Measurements from ENCODE around the gene LIMA1. TPM values are rescaled to one million over a fixed set of nuclear protein-coding genes. Genes with fewer than 3 reads are reported as not detected.
A peak's percentile ranks its signal among the peaks of the same experiment; 100 is the strongest.

The LIMA1 gene
- total and polyA plus RNA-seq, 9 of the 15 experiments (the other 6 are each of a cell fraction or from before 2014, with no cell fraction given): 20.2 to 37.8 (median 27.3) TPM

- POLR2A ChIA-PET: interaction anchor here (1.3 to 1.4 kb wide), 2 partner anchors 15 to 49 kb away, joined by 4 to 5 read pairs; no protein-coding TSS in a partner anchor
- Histone ChIP-seq H3K27ac (ENCODE audit: extremely low read depth, low read depth, low read length) (0 out of 3 replicates have a peak overlapping the region, but pooled peaks have one; percentile 17), H2AFZ (ENCODE audit: low read depth, low read length) (peak overlapping the region; percentile 43), H3K9ac (ENCODE audit: insufficient read depth in 1 of 2, low read depth in 2 of 2, low read length in 2 of 2) (no peak overlapping the region), H3K4me1 (replicated peaks in 1 of 2; ENCODE audit: control insufficient read depth in 2 of 2, insufficient read depth in 2 of 2, low read length in 2 of 2) (peaks cover 23 to 25% of the 10 kb centered on the region in 2 experiments; a peak in 4 of 5 replicates), H3K79me2 (ENCODE audit: control insufficient read depth, insufficient read depth, low read length) (no peaks in the 10 kb centered on the region), H3K4me2 (ENCODE audit: insufficient read depth, low read length) (no peak overlapping the region), H3K9me1 (ENCODE audit: control insufficient read depth, insufficient read depth, low read length) (no peaks in the 10 kb centered on the region), H3K9me3 (replicated peaks; ENCODE audit: control insufficient read depth, insufficient read depth, low read depth, low read length) (no peaks in the 10 kb centered on the region), H3K36me3 (ENCODE audit: control insufficient read depth, insufficient read depth, low read length) (no peaks in the 10 kb centered on the region), H4K20me1 (replicated peaks; ENCODE audit: control insufficient read depth, insufficient read depth, low read length) (no peaks in the 10 kb centered on the region), H3K4me3 (no peak overlapping the region), H3K27me3 (ENCODE audit: control insufficient read depth in 2 of 2, insufficient read depth in 2 of 2, low read length in 2 of 2) (no peaks in the 10 kb centered on the region)
- intact Hi-C loops (cut with micrococcal nuclease) (no loop called here), in situ Hi-C loops (cut with MboI) (no loop called here)
- TF ChIP-seq ATF6 (CRISPR knock-in tag; IDR thresholded peaks at IDR 0.05) (no peak), SUPT5H (IDR thresholded peaks at IDR 0.05) (no peak)
- no peak for ATAC-seq
- no TSS peak for BruUV-seq (replicated peaks)
- CTCF ChIA-PET (ENCODE audit: low intra/inter-chr PET ratio): no interaction called here
- WGBS (ENCODE audit: insufficient coverage, low coverage, missing lambda C conversion rate): 71% methylated on average over 5 of the region's 5 CpGs
- FAIRE-seq: no peak
- DNase-seq (ENCODE audit: extremely low read depth in 1 of 4, low spot score in 3 of 4): no peak
Observed at GRCh38 chr12:50258167-50258551, 25.2 kb downstream of the LIMA1 start.
